ENCODE measurements around the gene SLC16A7. TPM values are rescaled to one million over a fixed set of nuclear protein-coding genes. Genes with fewer than 3 reads are reported as not detected.

SLC16A7 gene
- total RNA-seq, 4 donors from 2014 or later: 39.1 to 163 (median 88.9) TPM

DNA sequence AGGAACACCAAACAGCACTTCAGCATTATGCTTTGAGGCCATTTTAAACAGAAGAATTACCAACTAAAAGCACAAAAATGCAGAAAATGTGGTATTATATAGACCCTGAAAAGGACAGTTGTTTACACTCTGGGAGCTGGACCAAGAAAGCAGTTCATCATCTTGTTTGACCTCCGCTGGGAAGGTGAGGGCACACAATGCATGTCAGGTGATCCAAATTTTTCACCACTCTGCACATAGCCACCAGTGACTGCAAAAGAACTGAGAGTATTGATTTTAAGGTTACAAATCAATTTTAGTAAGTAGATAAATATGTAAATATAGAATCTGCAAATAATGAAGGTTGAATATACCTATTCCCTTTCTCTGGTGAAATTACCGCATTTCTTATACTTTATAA lies 119.6 kb downstream of the SLC16A7 start:
- TF ChIP-seq, protein P1, sequence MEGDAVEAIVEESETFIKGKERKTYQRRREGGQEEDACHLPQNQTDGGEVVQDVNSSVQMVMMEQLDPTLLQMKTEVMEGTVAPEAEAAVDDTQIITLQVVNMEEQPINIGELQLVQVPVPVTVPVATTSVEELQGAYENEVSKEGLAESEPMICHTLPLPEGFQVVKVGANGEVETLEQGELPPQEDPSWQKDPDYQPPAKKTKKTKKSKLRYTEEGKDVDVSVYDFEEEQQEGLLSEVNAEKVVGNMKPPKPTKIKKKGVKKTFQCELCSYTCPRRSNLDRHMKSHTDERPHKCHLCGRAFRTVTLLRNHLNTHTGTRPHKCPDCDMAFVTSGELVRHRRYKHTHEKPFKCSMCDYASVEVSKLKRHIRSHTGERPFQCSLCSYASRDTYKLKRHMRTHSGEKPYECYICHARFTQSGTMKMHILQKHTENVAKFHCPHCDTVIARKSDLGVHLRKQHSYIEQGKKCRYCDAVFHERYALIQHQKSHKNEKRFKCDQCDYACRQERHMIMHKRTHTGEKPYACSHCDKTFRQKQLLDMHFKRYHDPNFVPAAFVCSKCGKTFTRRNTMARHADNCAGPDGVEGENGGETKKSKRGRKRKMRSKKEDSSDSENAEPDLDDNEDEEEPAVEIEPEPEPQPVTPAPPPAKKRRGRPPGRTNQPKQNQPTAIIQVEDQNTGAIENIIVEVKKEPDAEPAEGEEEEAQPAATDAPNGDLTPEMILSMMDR (IDR thresholded peaks at IDR 0.05; ENCODE audit: low read depth): no peak

DNA sequence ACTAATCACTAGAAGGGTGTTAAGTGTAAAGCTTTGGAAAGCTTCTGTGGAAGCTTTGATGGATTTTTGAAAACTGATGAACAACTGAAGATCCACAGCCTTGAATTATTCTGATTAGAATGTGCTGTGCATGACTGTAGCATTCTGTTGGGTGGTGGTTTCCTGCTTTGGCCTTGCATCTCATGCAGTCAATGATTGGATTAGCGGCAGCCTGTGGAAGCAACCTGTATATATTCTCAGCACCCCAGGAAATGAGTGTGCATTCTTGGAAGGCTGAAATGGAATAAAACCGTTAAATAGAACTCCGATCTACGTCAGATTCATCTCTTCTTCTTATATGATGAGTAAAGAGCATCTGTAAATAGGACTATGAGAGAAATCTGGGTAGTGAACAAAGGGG lies 120.2 kb downstream of the SLC16A7 start:
- TF ChIP-seq, protein P1 (IDR thresholded peaks at IDR 0.05; ENCODE audit: low read depth): no peak

DNA sequence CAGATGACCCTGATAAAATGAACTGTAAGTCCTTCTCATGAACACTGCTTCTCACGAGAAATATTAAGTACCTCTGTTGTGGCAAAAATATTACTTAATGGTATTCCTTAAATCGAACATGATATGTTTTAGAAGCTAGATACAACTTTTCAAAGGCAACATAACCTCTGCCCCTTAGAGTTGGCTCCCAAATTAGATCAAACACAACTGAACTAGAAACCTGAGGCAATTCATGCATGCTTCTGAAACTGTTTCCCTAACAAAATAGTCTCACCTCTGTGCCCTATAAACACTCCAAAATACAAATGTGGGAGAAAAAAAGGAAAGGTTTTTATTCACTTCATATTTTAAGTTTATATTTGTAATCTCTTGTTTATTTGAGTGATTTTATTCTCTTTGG lies 121.6 kb downstream of the SLC16A7 start:
- TF ChIP-seq, protein P1 (IDR thresholded peaks at IDR 0.05; ENCODE audit: low read depth): no peak

DNA sequence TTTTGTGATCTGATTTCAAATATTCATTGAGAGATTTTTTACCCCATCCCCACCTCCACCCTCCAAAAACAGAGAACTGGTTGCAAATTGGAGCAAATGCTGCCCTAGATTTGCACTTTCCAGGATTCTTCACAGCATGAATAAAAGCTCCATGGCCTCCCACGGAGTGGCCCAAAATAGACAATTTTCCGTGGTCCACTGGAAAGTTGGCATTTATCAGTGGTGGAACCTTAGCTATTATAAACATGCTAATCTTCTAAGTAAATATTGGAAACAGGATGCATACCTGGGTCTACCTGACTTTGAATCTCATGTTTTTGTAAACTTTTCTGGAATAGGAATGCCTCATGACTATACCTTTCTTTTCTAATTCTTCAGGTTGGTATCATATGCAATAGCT lies 123.9 kb downstream of the SLC16A7 start:
- TF ChIP-seq, protein P1 (IDR thresholded peaks at IDR 0.05; ENCODE audit: low read depth): no peak

DNA sequence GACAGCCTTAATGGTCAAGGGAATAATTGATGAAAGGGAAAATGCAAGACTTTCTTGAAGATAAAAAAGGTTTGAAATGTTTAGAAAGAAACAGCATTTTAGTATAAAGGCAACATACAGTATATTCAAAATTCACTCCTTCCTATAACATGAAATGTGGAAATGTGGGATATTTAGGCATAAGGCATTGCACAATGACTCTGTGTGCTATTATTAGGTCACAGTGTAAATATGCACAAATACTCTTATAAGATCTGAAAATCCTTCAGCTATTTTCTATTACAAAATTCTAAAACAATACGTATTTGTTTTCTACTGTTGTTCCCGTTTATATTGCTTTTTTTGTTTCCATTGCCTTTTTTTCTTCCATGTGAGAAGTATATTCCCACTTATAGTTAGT lies 127.7 kb downstream of the SLC16A7 start:
- TF ChIP-seq, protein P1 (IDR thresholded peaks at IDR 0.05; ENCODE audit: low read depth): no peak

DNA sequence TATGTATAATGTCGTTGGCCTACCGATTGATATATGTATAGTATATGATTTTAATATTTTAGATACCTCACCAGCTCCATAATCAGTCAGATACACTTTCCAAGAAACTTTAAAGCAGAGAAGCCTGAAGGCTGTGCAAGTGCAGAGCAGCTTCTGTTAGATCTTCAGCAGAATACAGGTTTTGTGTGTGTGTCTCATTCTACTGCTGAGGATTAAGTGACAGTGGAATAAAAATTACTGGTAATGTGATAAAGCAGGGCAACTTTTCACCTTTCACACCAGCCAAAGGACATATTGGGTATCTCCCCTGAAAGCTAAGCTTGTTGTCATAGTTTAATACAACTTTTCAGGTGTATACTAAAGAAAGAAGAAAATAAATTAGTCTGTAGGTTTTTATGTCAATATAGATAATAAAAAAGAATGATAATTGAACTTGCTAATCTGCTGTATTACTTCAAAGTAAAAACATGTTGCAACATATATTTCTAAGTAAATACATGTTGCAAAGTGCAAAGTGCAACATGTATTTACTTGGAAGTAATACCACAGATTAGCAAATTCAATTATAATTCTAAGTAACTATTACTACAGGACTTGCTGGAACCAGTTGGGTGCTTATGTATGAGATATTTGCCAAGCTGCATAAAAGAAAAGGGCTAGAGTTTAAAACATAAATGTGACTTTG lies 128.3 kb downstream of the SLC16A7 start:
- TF ChIP-seq, protein P1 (IDR thresholded peaks at IDR 0.05; ENCODE audit: low read depth): no peak

DNA sequence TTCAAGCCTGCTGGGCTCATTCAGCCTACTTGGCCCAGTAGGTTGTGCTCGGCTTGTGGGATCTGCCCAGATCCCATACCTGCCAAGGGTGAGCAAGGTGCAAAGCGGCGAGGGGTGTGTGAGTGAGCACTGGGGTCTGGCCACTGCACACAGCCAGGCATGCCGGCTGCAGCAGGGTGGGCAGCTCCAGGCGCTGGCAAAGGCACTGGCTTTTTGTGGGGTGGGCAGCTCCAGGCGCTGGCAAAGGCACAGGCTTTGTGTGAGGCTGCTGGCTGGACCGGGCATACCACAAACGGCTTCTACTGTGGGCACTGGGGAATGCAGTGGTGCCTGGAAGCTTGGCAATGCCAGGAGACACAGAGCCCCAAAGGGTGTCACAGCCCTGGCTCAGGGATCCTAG lies 137.4 kb downstream of the SLC16A7 start:
- TF ChIP-seq, protein P1 (IDR thresholded peaks at IDR 0.05; ENCODE audit: low read depth): no peak

Measured in subcutaneous adipose tissue (tissue), 4 donors.